ENCODE data around the gene YIF1A.

The YIF1A gene

DNA sequence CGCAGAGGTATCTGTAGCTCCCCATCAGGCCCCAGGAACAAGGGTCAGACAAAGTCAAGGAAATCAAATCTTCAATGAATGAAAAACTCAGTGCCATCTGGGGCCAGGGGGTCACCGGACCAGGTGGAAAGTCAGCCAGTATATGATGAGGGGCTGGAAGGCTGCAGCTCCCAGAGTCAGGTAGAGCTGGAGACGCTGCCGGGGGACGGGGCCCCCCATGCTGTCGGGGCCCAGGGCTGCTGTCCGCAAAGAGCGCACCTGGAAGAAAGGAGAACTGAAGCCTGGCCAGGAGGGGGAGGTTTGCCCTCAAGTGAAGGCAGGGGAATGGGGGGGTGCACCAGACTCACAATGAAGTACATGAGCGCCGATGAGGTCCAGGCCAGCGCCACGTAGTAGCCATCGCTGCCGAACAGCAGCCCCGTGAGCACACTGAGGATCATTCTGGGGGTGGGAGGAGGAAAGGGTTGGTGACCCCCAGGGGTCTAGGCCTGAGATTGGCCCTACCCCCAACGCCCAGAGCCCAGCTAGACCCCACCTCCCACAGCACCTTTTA is 4.3 kb downstream of the YIF1A start:
- Mint-ChIP-seq H3K36me3 (ENCODE audit: low read depth) (no peaks in the 10 kb centered on the region), H3K9me3 (no peaks in the 10 kb centered on the region), H3K4me1 (peaks cover 21% of the 10 kb centered on the region), H3K27me3 (ENCODE audit: low read depth) (peaks cover 9% of the 10 kb centered on the region), H3K27ac (no peak overlapping the region), H3K4me3 (peak overlapping the region in 1 of 3 experiments; percentile 10)
- TF ChIP-seq, protein P1, sequence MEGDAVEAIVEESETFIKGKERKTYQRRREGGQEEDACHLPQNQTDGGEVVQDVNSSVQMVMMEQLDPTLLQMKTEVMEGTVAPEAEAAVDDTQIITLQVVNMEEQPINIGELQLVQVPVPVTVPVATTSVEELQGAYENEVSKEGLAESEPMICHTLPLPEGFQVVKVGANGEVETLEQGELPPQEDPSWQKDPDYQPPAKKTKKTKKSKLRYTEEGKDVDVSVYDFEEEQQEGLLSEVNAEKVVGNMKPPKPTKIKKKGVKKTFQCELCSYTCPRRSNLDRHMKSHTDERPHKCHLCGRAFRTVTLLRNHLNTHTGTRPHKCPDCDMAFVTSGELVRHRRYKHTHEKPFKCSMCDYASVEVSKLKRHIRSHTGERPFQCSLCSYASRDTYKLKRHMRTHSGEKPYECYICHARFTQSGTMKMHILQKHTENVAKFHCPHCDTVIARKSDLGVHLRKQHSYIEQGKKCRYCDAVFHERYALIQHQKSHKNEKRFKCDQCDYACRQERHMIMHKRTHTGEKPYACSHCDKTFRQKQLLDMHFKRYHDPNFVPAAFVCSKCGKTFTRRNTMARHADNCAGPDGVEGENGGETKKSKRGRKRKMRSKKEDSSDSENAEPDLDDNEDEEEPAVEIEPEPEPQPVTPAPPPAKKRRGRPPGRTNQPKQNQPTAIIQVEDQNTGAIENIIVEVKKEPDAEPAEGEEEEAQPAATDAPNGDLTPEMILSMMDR (IDR thresholded peaks at IDR 0.05; ENCODE audit: unreplicated experiment in 3 of 3), result no peak

GRCh38 chr11:66283461-66284105 is 5.4 kb downstream of the YIF1A start:
- H3K9me3 Mint-ChIP-seq, result no peaks in the 10 kb centered on the region
- TF ChIP-seq, protein P1 (IDR thresholded peaks at IDR 0.05; ENCODE audit: unreplicated experiment in 3 of 3), result no peak
- peaks cover 4% of the 10 kb centered on the region for H3K27me3 Mint-ChIP-seq (ENCODE audit: low read depth)
- no peak overlapping the region for H3K4me3 Mint-ChIP-seq
- H3K36me3 Mint-ChIP-seq (ENCODE audit: low read depth), result no peaks in the 10 kb centered on the region
- peaks cover 16% of the 10 kb centered on the region for H3K4me1 Mint-ChIP-seq
- no peak overlapping the region for H3K27ac Mint-ChIP-seq

- TF ChIP-seq, protein P1 (IDR thresholded peaks at IDR 0.05; ENCODE audit: unreplicated experiment in 3 of 3), result peak; percentile 95 to 96 (median 95)
- H3K9me3 Mint-ChIP-seq, result no peaks in the 10 kb centered on the region
- no peaks in the 10 kb centered on the region for H3K36me3 Mint-ChIP-seq (ENCODE audit: low read depth)
- peak overlapping the region in 1 of 3 experiments; percentile 35 for H3K4me3 Mint-ChIP-seq
- no peak overlapping the region for H3K27ac Mint-ChIP-seq
- H3K27me3 Mint-ChIP-seq (ENCODE audit: low read depth), result peaks cover 4% of the 10 kb centered on the region
- peaks cover 16% of the 10 kb centered on the region for H3K4me1 Mint-ChIP-seq
Observed at GRCh38 chr11:66282468-66283455, 6.2 kb downstream of the YIF1A start.

- Mint-ChIP-seq H3K4me3 (peak overlapping the region in 2 of 3 experiments; percentile 30 to 37), H3K27ac (no peak overlapping the region), H3K27me3 (ENCODE audit: low read depth) (peaks cover 4% of the 10 kb centered on the region), H3K9me3 (no peaks in the 10 kb centered on the region), H3K36me3 (ENCODE audit: low read depth) (no peaks in the 10 kb centered on the region), H3K4me1 (peaks cover 16% of the 10 kb centered on the region)
- TF ChIP-seq, protein P1 (IDR thresholded peaks at IDR 0.05; ENCODE audit: unreplicated experiment in 3 of 3), result no peak
Observed at GRCh38 chr11:66281776-66282467, 7.0 kb downstream of the YIF1A start.

- Mint-ChIP-seq H3K36me3 (ENCODE audit: low read depth) (peaks cover 3% of the 10 kb centered on the region), H3K4me1 (peaks cover 12% of the 10 kb centered on the region), H3K27me3 (ENCODE audit: low read depth) (peaks cover 4% of the 10 kb centered on the region), H3K9me3 (no peaks in the 10 kb centered on the region), H3K4me3 (peak overlapping the region; percentile 3 to 64 (median 55)), H3K27ac (no peak overlapping the region)
- TF ChIP-seq, protein P1 (IDR thresholded peaks at IDR 0.05; ENCODE audit: unreplicated experiment in 3 of 3), result no peak
Observed at GRCh38 chr11:66281001-66281400, 7.9 kb downstream of the YIF1A start.
